Measurements from ENCODE around the gene C16orf78. TPM values are rescaled to one million over a fixed set of nuclear protein-coding genes. Genes with fewer than 3 reads are reported as not detected.

The C16orf78 gene
- polyA plus RNA-seq, 1 donor from 2014 or later = not detected

- Histone ChIP-seq H3K9me3 (ENCODE audit: low read length) (no peaks in the 10 kb centered on the region), H4K20me1 (ENCODE audit: insufficient read depth) (no peaks in the 10 kb centered on the region), H3K9me2 (ENCODE audit: insufficient read depth, low read length) (no peaks in the 10 kb centered on the region), H2AFZ (ENCODE audit: low read depth, low read length) (no peak overlapping the region), H3F3A (ENCODE audit: insufficient read depth, low read length, poor library complexity, severe bottlenecking) (no peaks in the 10 kb centered on the region), H3K27me3 (ENCODE audit: insufficient read depth, low read depth, low read length) (no peaks in the 10 kb centered on the region), H3K4me2 (ENCODE audit: low read length) (no peak overlapping the region), H3K36me3 (ENCODE audit: insufficient read depth, low read length) (no peaks in the 10 kb centered on the region), H3K79me2 (replicated peaks; ENCODE audit: insufficient read depth, low read length) (no peaks in the 10 kb centered on the region), H3K27ac (ENCODE audit: low read length) (no peak overlapping the region), H3K4me3 (ENCODE audit: low read length) (no peak overlapping the region), H3K9ac (ENCODE audit: low read length) (no peak overlapping the region)
- TF ChIP-seq EP300 (conservative IDR thresholded peaks at IDR 0.05; ENCODE audit: poor library complexity, severe bottlenecking) = no peak
- no peak for TF ChIP-seq CTCF (IDR thresholded peaks at IDR 0.05; ENCODE audit: poor library complexity, severe bottlenecking)
- TF ChIP-seq MXI1 (conservative IDR thresholded peaks at IDR 0.05; ENCODE audit: poor library complexity, severe bottlenecking) = no peak
- no peak for TF ChIP-seq TAF1 (IDR thresholded peaks at IDR 0.05; ENCODE audit: low read depth)
- no peak for TF ChIP-seq EZH2 (IDR thresholded peaks at IDR 0.05; ENCODE audit: borderline replicate concordance, insufficient read depth, low read length, poor library complexity, severe bottlenecking)
- no peak for TF ChIP-seq RAD21 (conservative IDR thresholded peaks at IDR 0.05)
- TF ChIP-seq REST (IDR thresholded peaks at IDR 0.05; ENCODE audit: borderline replicate concordance) = no peak
- TF ChIP-seq POLR2AphosphoS5 (IDR thresholded peaks at IDR 0.05) = no peak
- TF ChIP-seq SMC3 (conservative IDR thresholded peaks at IDR 0.05; ENCODE audit: poor library complexity) = no peak
Observed at GRCh38 chr16:49377196-49377755, 3.7 kb downstream of the C16orf78 start.

GRCh38 chr16:49378238-49378637 is 4.6 kb downstream of the C16orf78 start:
- no peaks in the 10 kb centered on the region for H3K79me2 ChIP-seq (replicated peaks; ENCODE audit: insufficient read depth, low read length)
- TF ChIP-seq POLR2AphosphoS5 (IDR thresholded peaks at IDR 0.05) = no peak
- no peak for TF ChIP-seq EP300 (conservative IDR thresholded peaks at IDR 0.05; ENCODE audit: poor library complexity, severe bottlenecking)
- TF ChIP-seq REST (IDR thresholded peaks at IDR 0.05; ENCODE audit: borderline replicate concordance) = no peak
- no peak for TF ChIP-seq EZH2 (IDR thresholded peaks at IDR 0.05; ENCODE audit: borderline replicate concordance, insufficient read depth, low read length, poor library complexity, severe bottlenecking)
- TF ChIP-seq SMC3 (conservative IDR thresholded peaks at IDR 0.05; ENCODE audit: poor library complexity) = no peak
- TF ChIP-seq CTCF (IDR thresholded peaks at IDR 0.05; ENCODE audit: poor library complexity, severe bottlenecking) = no peak
- no peak for TF ChIP-seq TAF1 (IDR thresholded peaks at IDR 0.05; ENCODE audit: low read depth)
- H3K4me3 ChIP-seq (ENCODE audit: low read length) = no peak overlapping the region
- H3K27ac ChIP-seq (ENCODE audit: low read length) = no peak overlapping the region
- no peak overlapping the region for H3K4me2 ChIP-seq (ENCODE audit: low read length)
- no peaks in the 10 kb centered on the region for H4K20me1 ChIP-seq (ENCODE audit: insufficient read depth)
- H3K9me2 ChIP-seq (ENCODE audit: insufficient read depth, low read length) = no peaks in the 10 kb centered on the region
- no peak overlapping the region for H3K9ac ChIP-seq (ENCODE audit: low read length)
- H2AFZ ChIP-seq (ENCODE audit: low read depth, low read length) = no peak overlapping the region
- no peaks in the 10 kb centered on the region for H3K36me3 ChIP-seq (ENCODE audit: insufficient read depth, low read length)
- no peaks in the 10 kb centered on the region for H3K9me3 ChIP-seq (ENCODE audit: low read length)
- H3K27me3 ChIP-seq (ENCODE audit: insufficient read depth, low read depth, low read length) = no peaks in the 10 kb centered on the region
- H3F3A ChIP-seq (ENCODE audit: insufficient read depth, low read length, poor library complexity, severe bottlenecking) = no peaks in the 10 kb centered on the region

Measured in neural cell (in vitro differentiated cells).